ENCODE results near the gene FRAT1. TPM values are rescaled to one million over a fixed set of nuclear protein-coding genes. Genes with fewer than 3 reads are reported as not detected.

The FRAT1 gene
- total RNA-seq, 2 donors from 2014 or later, result 3.0 to 6.5 TPM

DNA sequence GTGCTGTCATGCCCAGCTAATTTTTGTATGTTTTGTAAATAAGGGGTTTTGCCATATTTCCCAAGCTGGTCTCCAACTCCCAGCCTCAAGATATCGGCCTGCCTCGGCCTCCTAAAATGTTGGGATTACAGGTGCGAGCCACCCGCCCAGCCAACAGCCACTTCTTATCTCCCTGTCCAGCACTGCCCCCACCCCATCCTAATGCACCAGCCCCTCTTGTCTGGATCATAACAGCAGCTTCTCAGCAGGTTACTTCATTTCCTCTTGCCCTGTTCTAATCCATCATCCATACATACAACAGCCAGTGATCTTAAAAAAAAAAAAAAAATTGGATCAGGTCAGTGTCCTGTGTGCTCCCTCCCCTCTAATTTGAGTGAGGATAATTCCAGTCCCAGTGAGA lies 28.2 kb downstream of the FRAT1 start:
- no peaks in the 10 kb centered on the region for H3K9me3 ChIP-seq
- DNase-seq (no peak), ATAC-seq (no peak)
- H3K27me3 ChIP-seq, result no peaks in the 10 kb centered on the region
- 92 to 94% methylated on average over 4 of the region's 4 CpGs for WGBS, 2 donors
- TF ChIP-seq POLR2A (IDR thresholded peaks at IDR 0.05), result no peak
- H3K36me3 ChIP-seq (replicated peaks in 1 of 2; ENCODE audit: insufficient read depth in 1 of 2, low read depth in 2 of 2), result no peaks in the 10 kb centered on the region
- H3K27ac ChIP-seq, result no peak overlapping the region
- no peak overlapping the region for H3K4me3 ChIP-seq
- peaks cover 9% of the 10 kb centered on the region for H3K4me1 ChIP-seq
- intact Hi-C loops (cut with DNase I), result no loop called here

DNA sequence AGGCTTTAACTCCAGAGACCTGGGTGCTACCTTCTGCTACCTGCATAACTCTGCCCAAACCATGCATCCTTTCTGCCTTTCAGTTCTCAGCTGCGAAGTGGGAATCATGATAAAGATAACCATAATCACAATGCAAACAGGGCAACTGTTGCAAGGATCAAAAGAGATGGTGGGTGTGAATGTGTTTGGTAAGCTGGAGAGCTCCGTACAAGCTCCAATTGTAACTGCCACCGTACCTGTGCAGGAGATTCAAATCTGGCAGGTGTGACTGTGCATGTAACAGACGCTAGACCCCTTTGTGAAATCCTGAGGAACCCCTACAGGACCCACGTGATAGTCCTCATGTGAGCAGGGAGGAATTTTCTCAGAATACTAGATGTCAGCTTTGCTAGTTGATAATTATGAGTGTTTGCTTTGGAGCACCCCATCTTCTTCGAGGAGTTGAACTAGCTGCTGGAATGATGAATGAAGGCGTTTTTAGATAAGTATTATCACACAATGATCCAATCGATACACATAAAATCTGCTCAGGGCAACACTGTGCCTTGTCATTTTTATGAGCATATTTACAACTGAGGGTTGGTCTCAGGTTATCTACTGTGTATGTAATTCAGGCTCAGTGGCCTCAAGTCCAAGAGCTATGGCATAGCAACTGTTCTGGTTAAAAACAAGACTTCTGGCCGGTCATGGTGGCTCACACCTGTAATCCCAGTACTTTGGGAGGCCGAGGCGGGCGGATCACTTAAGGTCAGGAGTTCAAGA lies 30.9 kb downstream of the FRAT1 start:
- intact Hi-C loops (cut with DNase I), result no loop called here
- TF ChIP-seq CTCF (IDR thresholded peaks at IDR 0.05) (no peak), POLR2A (IDR thresholded peaks at IDR 0.05) (no peak)
- H3K4me1 ChIP-seq, result no peaks in the 10 kb centered on the region
- WGBS, 2 donors, result 64 to 65% methylated on average over 12 of the region's 12 CpGs
- H3K36me3 ChIP-seq (replicated peaks in 1 of 2; ENCODE audit: insufficient read depth in 1 of 2, low read depth in 2 of 2), result no peaks in the 10 kb centered on the region
- H3K9me3 ChIP-seq, result no peaks in the 10 kb centered on the region
- H3K27ac ChIP-seq, result no peak overlapping the region
- DNase-seq, result no peak
- H3K4me3 ChIP-seq, result no peak overlapping the region
- no peaks in the 10 kb centered on the region for H3K27me3 ChIP-seq
- no peak for ATAC-seq

DNA sequence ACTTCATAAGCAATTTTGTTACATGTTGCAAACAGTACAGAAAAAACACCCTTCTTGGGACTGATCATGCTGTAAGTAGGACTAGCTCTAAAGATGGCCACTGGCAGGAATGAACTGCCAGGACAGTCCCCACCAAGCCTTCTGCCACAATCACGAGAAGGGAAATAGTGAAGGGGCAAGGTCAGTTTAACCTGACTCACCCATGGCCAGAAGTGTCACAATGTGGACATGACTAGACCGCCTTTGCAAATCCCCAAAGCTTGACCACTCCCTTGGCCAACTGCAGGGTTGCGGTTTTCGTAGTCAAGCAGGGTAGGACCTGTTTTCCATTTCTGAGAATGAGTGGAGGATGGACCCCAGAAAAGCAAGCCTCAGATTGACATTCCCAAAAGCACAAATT lies 34.9 kb downstream of the FRAT1 start:
- Histone ChIP-seq H3K27me3 (no peaks in the 10 kb centered on the region), H3K27ac (no peak overlapping the region), H3K4me1 (no peaks in the 10 kb centered on the region), H3K36me3 (replicated peaks in 1 of 2; ENCODE audit: insufficient read depth in 1 of 2, low read depth in 2 of 2) (peaks cover 0 to 10% of the 10 kb centered on the region in 2 donors), H3K4me3 (no peak overlapping the region), H3K9me3 (no peaks in the 10 kb centered on the region)
- intact Hi-C loops (cut with DNase I), result no loop called here
- ATAC-seq (no peak), DNase-seq (peak in 1 of 4 donors; percentile 48)
- WGBS, 2 donors, result 82 to 88% methylated on average over 4 of the region's 4 CpGs
- TF ChIP-seq POLR2A (IDR thresholded peaks at IDR 0.05), result no peak
- TF ChIP-seq CTCF (IDR thresholded peaks at IDR 0.05), result no peak

DNA sequence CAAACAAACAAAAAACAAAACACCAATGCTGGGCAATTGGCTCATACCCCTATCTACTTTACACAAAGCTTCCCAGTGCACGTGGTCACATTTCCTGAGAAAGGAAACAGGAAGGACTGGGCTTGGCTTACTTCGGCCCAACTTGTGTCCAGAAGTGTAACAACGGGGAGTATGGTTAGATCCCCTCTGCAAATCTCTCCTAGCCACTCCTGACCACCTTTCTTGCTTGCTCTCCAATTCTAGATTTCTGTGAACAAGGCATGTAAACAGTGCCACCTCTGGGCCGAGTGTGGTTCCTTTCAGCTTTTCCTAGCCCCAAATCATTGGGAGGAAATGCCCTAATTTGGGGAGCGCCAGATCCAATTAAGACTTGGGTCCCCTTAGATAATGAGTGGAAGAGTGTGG lies 36.5 kb downstream of the FRAT1 start:
- ATAC-seq, result peak; percentile 57
- no peaks in the 10 kb centered on the region for H3K4me1 ChIP-seq

More for the DNA sequence above, 36.5 kb downstream of the FRAT1 start:
- TF ChIP-seq POLR2A (IDR thresholded peaks at IDR 0.05) (no peak), CTCF (IDR thresholded peaks at IDR 0.05) (peak in 6 of 7 experiments; percentile 11 to 56 (median 50))
- peak in 2 of 4 donors; percentile 27 to 30 for DNase-seq
- Histone ChIP-seq H3K27me3 (no peaks in the 10 kb centered on the region), H3K9me3 (no peaks in the 10 kb centered on the region), H3K36me3 (replicated peaks in 1 of 2; ENCODE audit: insufficient read depth in 1 of 2, low read depth in 2 of 2) (peaks cover 0 to 16% of the 10 kb centered on the region in 2 donors), H3K27ac (no peak overlapping the region), H3K4me3 (no peak overlapping the region)
- intact Hi-C loops (cut with DNase I), result no loop called here
- 44 to 58% methylated on average over 5 of the region's 5 CpGs for WGBS, 2 donors

All from body of pancreas (tissue), 4 donors.